Thyroid gland (tissue), 4 donors: ENCODE measurements around the gene EPOP.

ENCODE experiments used
- POLR2A ChIP-seq, 2 donors: fragments of 450-650 bp; IDR thresholded peaks; one replicate each; pipeline ENCODE4 v1.6.1; 2017; ENCODE audit warnings: antibody characterized with exemption in 2 of 2, mild to moderate bottlenecking in 2 of 2, moderate library complexity in 1 of 2
- TF ChIP-seq, protein P1 (sequence below), 6 experiments: fragments of 200-600 bp in 3 of 6; fragments of 450-650 bp in 3 of 6; sonication (generic) in 3 of 6; IDR thresholded peaks; one replicate each; pipeline ENCODE4 v1.5.1; 2016 to 2019; ENCODE audit warnings: antibody characterized with exemption in 6 of 6, mild to moderate bottlenecking in 2 of 6, inconsistent platforms in 1 of 6, moderate library complexity in 1 of 6

DNA sequence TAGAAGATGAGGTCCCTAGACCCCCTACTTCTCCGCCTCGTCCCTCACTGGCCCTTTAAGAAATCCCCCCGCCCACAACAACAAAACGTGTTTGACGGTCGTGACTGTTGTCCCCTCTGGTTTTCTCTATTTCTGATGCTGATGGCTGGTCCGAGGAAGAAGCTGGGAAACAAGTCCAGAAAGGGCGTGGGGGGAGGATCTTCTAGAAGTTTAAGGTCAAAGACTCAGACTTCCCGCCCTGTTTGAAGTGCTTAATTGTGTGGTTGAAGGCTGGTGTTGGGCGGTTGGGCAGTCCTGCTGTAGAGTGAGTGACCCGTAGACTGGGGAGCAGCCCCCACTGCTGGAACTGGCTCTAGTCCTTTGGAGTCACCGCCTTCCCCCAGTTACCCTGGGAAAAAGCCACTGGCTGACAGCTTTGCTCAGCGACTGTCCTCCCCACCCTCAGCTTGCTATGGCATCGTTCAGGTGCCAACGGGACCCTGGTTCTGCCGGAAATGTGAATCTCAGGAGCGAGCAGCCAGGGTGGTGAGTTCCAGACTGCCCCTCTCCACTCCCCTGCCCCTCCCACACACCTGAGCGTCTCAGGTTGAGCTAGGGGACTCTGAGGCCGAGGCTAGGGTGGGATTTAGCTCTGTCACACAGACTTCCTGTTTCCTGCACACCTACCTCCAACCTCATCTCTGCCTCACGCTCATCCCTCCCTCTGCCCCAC lies 31.9 kb upstream of the EPOP start:
- TF ChIP-seq, protein P1, sequence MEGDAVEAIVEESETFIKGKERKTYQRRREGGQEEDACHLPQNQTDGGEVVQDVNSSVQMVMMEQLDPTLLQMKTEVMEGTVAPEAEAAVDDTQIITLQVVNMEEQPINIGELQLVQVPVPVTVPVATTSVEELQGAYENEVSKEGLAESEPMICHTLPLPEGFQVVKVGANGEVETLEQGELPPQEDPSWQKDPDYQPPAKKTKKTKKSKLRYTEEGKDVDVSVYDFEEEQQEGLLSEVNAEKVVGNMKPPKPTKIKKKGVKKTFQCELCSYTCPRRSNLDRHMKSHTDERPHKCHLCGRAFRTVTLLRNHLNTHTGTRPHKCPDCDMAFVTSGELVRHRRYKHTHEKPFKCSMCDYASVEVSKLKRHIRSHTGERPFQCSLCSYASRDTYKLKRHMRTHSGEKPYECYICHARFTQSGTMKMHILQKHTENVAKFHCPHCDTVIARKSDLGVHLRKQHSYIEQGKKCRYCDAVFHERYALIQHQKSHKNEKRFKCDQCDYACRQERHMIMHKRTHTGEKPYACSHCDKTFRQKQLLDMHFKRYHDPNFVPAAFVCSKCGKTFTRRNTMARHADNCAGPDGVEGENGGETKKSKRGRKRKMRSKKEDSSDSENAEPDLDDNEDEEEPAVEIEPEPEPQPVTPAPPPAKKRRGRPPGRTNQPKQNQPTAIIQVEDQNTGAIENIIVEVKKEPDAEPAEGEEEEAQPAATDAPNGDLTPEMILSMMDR (IDR thresholded peaks at IDR 0.05), result no peak
- TF ChIP-seq POLR2A (IDR thresholded peaks at IDR 0.05), result no peak
